ENCODE data around the gene SP7. TPM values are rescaled to one million over a fixed set of nuclear protein-coding genes. Genes with fewer than 3 reads are reported as not detected.

SP7 gene
- total and polyA plus RNA-seq, 9 of the 15 experiments (the other 6 are each of a cell fraction or from before 2014, with no cell fraction given) = 0.04 TPM; not detected in 8

DNA sequence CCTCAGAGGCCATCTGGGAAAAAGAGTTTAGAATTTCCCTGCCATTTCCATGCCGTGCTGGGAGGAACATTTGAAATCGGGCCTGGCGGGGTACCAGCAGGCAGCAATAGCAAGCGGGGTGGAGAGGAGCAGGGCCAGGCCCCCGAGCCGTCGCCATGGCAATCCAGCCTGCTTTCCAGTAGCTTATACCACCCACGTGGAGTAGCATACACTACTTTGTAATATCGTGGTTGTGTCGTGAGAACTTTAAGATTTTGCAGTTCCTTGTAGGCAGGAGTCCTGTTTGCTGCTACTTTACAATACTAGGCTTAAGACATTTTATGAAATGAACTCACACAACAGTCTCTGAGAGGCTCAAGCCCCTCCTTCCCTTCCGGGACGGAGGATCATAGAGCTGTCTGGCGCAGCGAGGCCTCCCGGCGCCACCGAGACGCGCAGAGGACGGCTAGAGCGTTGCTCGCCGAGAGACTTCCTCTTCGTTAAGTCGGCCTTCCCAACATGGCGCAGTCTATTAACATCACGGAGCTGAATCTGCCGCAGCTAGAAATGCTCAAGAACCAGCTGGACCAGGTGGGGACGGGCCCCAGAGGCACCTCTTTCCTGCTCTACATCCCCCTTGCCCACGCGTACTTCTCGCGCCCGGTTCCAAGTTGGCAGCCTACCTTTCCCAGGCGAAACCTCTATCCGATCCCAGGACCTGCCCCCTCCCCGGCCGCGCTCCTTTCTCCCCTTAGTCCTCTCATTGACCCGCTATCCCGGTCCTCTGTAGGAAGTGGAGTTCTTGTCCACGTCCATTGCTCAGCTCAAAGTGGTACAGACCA lies 40.9 kb downstream of the SP7 start, which contains the start of gene PFDN5 (continued):
- TF ChIP-seq, protein P1, sequence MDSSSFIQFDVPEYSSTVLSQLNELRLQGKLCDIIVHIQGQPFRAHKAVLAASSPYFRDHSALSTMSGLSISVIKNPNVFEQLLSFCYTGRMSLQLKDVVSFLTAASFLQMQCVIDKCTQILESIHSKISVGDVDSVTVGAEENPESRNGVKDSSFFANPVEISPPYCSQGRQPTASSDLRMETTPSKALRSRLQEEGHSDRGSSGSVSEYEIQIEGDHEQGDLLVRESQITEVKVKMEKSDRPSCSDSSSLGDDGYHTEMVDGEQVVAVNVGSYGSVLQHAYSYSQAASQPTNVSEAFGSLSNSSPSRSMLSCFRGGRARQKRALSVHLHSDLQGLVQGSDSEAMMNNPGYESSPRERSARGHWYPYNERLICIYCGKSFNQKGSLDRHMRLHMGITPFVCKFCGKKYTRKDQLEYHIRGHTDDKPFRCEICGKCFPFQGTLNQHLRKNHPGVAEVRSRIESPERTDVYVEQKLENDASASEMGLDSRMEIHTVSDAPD (CRISPR knock-in tag; IDR thresholded peaks at IDR 0.05) = no peak
- no peak for TF ChIP-seq ZNF133 (CRISPR knock-in tag; IDR thresholded peaks at IDR 0.05)
- no peak for TF ChIP-seq ZNF3 (CRISPR knock-in tag; IDR thresholded peaks at IDR 0.05)
- TF ChIP-seq, protein P2, sequence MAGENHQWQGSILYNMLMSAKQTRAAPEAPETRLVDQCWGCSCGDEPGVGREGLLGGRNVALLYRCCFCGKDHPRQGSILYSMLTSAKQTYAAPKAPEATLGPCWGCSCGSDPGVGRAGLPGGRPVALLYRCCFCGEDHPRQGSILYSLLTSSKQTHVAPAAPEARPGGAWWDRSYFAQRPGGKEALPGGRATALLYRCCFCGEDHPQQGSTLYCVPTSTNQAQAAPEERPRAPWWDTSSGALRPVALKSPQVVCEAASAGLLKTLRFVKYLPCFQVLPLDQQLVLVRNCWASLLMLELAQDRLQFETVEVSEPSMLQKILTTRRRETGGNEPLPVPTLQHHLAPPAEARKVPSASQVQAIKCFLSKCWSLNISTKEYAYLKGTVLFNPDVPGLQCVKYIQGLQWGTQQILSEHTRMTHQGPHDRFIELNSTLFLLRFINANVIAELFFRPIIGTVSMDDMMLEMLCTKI (IDR thresholded peaks at IDR 0.05; ENCODE audit: partially characterized antibody) = no peak
- no peak for TF ChIP-seq CHD4 (IDR thresholded peaks at IDR 0.05; ENCODE audit: insufficient read depth, insufficient replicate concordance, low read depth, low read length, poor library complexity, severe bottlenecking)
- no peak for TF ChIP-seq NR2F6 (CRISPR knock-in tag; IDR thresholded peaks at IDR 0.05)
- TF ChIP-seq HDAC8 (tag; IDR thresholded peaks at IDR 0.05) = no peak
- TF ChIP-seq, protein P3, sequence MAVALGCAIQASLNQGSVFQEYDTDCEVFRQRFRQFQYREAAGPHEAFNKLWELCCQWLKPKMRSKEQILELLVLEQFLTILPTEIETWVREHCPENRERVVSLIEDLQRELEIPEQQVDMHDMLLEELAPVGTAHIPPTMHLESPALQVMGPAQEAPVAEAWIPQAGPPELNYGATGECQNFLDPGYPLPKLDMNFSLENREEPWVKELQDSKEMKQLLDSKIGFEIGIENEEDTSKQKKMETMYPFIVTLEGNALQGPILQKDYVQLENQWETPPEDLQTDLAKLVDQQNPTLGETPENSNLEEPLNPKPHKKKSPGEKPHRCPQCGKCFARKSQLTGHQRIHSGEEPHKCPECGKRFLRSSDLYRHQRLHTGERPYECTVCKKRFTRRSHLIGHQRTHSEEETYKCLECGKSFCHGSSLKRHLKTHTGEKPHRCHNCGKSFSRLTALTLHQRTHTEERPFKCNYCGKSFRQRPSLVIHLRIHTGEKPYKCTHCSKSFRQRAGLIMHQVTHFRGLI (CRISPR knock-in tag; IDR thresholded peaks at IDR 0.05) = no peak
- no peak for TF ChIP-seq E2F6 (IDR thresholded peaks at IDR 0.05; ENCODE audit: borderline replicate concordance in 1 of 2, extremely low read depth in 1 of 2, insufficient read depth in 1 of 2, insufficient read length in 1 of 2, low read depth in 1 of 2, low read length in 1 of 2, poor library complexity in 1 of 2, severe bottlenecking in 1 of 2)
- no peak for TF ChIP-seq ID3 (CRISPR knock-in tag; IDR thresholded peaks at IDR 0.05)
- 0 out of 2 replicates have a peak, but pooled peaks have one; percentile 32 for TF ChIP-seq ID3 (tag; IDR thresholded peaks at IDR 0.05)
- TF ChIP-seq TFAM (CRISPR knock-in tag; conservative IDR thresholded peaks at IDR 0.05) = no peak
- peak in 1 of 2 experiments; percentile 69; a peak in 1 of 4 replicates for TF ChIP-seq ZNF639 (CRISPR knock-in tag; conservative IDR thresholded peaks at IDR 0.05 in 1 of 2, IDR thresholded peaks at IDR 0.05 in 1 of 2)
- no peak for TF ChIP-seq ZNF512 (tag; IDR thresholded peaks at IDR 0.05)
- TF ChIP-seq MXI1 (IDR thresholded peaks at IDR 0.05; ENCODE audit: low read depth, low read length) = peak; percentile 97
- TF ChIP-seq SREBF1 (IDR thresholded peaks at IDR 0.05; ENCODE audit: borderline replicate concordance, low read depth, low read length) = no peak

Measured in K562 (cell line).